Peyer's patch (tissue), 4 donors: ENCODE data around the gene EMB. TPM values are rescaled to one million over a fixed set of nuclear protein-coding genes. Genes with fewer than 3 reads are reported as not detected.
"Not testable (repeated sequence)": the region's sequence is repeated elsewhere in the genome, so short reads cannot be mapped to it uniquely, and the experiment has no call there.

ENCODE experiments used
- DNase-seq, 3 donors: peaks; one replicate each; pipeline ENCODE4 v3.0.0-alpha.2; 2017 to 2019
- H3K27ac ChIP-seq, 4 donors: fragments of 200-600 bp; sonication (generic); one replicate each; pipeline ENCODE4 v1.5.1; 2016 to 2019
- H3K27me3 ChIP-seq, 2 donors: fragments of 200-600 bp; sonication (generic); one replicate each; pipeline ENCODE4 v1.5.1; 2019
- H3K36me3 ChIP-seq, 3 donors: fragments of 200-600 bp; sonication (generic); one replicate each; pipeline ENCODE4 v1.5.1; 2016 to 2019
- H3K4me1 ChIP-seq, 4 donors: fragments of 200-600 bp; sonication (generic); one replicate each; pipeline ENCODE4 v1.5.1; 2016 to 2019
- H3K4me3 ChIP-seq, 4 donors: fragments of 200-600 bp; sonication (generic); 1 replicate in 3 of 4; 2 replicates in 1 of 4; pipeline ENCODE4 v1.5.1; 2016 to 2019; ENCODE audit warnings: mild to moderate bottlenecking in 1 of 4
- H3K9me3 ChIP-seq, 4 donors: fragments of 200-600 bp; sonication (generic); one replicate each; pipeline ENCODE4 v1.5.1; 2016 to 2019; ENCODE audit warnings: mild to moderate bottlenecking in 1 of 4
- CTCF ChIP-seq, 6 experiments: fragments of 450-650 bp in 4 of 6; fragments of 200-600 bp in 2 of 6; sonication (generic) in 1 of 6; IDR thresholded peaks; one replicate each; pipeline ENCODE4 v1.5.1; 2017 to 2019; ENCODE audit warnings: antibody characterized with exemption in 6 of 6, mild to moderate bottlenecking in 3 of 6, moderate library complexity in 1 of 6
- POLR2A ChIP-seq, 2 donors: fragments of 450-650 bp; IDR thresholded peaks; one replicate each; pipeline ENCODE4 v1.5.1; 2017; ENCODE audit warnings: antibody characterized with exemption in 2 of 2, mild to moderate bottlenecking in 2 of 2, moderate library complexity in 2 of 2
- total RNA-seq, 4 donors: library from RNA; depleted of rRNA; stranded (reverse); fragments of >200 nt; gene quantifications; one replicate each; pipeline ENCODE4 v1.1.0, GENCODE V29; 2016

EMB gene
- total RNA-seq, 4 donors from 2014 or later = 34.7 to 87.0 (median 43.2) TPM

DNA sequence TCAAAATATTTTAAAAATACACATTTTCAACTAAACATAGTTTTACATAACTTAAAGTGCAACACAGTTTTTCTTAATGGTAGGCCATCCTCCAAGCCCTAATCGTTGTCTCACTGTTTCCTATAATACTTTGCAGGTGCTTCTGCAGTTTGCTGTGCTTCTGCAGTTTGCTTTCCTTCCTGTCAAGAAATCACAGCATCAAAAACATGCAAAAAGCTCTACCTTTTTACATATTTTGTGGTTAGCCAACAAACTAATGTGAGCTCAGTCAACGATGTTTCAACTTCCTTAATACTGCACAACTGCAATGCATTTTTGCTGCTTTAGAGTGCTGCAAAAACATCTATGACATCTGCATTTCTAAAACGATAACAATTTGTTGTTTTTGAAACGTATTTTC is 25.2 kb downstream of the EMB start:
- TF ChIP-seq POLR2A (IDR thresholded peaks at IDR 0.05) = no peak
- Histone ChIP-seq H3K4me1 (peaks cover 0 to 5% (median 0%) of the 10 kb centered on the region in 4 donors), H3K27me3 (no peaks in the 10 kb centered on the region), H3K27ac (peak overlapping the region in 1 of 4 donors; percentile 56), H3K4me3 (no peak overlapping the region), H3K36me3 (no peaks in the 10 kb centered on the region), H3K9me3 (no peaks in the 10 kb centered on the region)
- peak in 2 of 3 donors; percentile 32 to 51 for DNase-seq

GRCh38 chr5:50410932-50411331 is 30.2 kb downstream of the EMB start:
- H3K4me1 ChIP-seq, H3K27ac ChIP-seq, H3K9me3 ChIP-seq, H3K27me3 ChIP-seq, H3K4me3 ChIP-seq, DNase-seq, H3K36me3 ChIP-seq: not testable (repeated sequence)

DNA sequence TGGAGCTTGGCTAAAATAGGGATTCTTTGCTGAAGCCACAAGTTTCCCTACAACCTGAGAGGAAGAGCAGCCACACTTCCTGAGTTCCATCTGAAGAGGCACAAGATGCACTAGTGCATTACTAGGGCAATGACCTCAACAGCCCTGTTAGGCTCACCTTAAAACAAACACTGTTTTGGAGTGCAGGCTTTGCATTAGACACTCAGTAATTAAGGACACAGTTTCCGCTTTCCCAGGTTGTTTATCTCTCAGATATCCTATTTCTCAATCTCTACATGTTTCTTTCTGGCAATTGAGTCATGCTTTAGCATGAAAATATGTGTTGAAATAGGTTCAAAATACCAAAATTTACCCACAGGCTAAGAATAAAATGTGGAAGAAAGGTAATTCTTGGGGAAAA is 34.2 kb downstream of the EMB start:
- no peak overlapping the region for H3K27ac ChIP-seq
- no peak for DNase-seq
- no peaks in the 10 kb centered on the region for H3K4me1 ChIP-seq

DNA sequence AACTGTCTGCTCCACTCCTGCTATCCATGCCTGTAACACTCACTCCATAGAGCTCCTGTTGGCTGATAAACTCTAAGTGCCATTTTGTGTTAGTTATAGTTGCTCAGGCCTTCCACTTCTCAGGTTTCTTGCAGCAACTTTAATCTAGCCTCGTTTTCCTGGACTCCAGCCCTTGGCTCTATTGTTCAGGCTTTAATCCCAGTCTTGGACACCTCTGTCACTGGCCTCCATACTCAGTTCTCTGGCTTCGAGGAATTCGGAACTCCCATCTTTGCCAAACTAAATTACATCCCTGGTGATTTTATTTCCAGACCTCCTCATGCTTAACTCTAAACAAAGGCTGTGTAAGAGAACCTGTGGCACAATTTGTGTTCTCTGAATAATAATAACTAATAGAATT is 39.8 kb downstream of the EMB start:
- H3K27ac ChIP-seq = no peak overlapping the region
- H3K4me3 ChIP-seq = no peak overlapping the region
- no peaks in the 10 kb centered on the region for H3K27me3 ChIP-seq
- no peak for DNase-seq
- no peaks in the 10 kb centered on the region for H3K36me3 ChIP-seq
- TF ChIP-seq CTCF (IDR thresholded peaks at IDR 0.05) (no peak), POLR2A (IDR thresholded peaks at IDR 0.05) (no peak)
- H3K9me3 ChIP-seq = no peaks in the 10 kb centered on the region
- H3K4me1 ChIP-seq = no peaks in the 10 kb centered on the region

More for the DNA sequence above, 34.2 kb downstream of the EMB start:
- no peak for TF ChIP-seq CTCF (IDR thresholded peaks at IDR 0.05)
- TF ChIP-seq POLR2A (IDR thresholded peaks at IDR 0.05) = no peak
- Histone ChIP-seq H3K27me3 (no peaks in the 10 kb centered on the region), H3K9me3 (no peaks in the 10 kb centered on the region), H3K36me3 (no peaks in the 10 kb centered on the region), H3K4me3 (no peak overlapping the region)

DNA sequence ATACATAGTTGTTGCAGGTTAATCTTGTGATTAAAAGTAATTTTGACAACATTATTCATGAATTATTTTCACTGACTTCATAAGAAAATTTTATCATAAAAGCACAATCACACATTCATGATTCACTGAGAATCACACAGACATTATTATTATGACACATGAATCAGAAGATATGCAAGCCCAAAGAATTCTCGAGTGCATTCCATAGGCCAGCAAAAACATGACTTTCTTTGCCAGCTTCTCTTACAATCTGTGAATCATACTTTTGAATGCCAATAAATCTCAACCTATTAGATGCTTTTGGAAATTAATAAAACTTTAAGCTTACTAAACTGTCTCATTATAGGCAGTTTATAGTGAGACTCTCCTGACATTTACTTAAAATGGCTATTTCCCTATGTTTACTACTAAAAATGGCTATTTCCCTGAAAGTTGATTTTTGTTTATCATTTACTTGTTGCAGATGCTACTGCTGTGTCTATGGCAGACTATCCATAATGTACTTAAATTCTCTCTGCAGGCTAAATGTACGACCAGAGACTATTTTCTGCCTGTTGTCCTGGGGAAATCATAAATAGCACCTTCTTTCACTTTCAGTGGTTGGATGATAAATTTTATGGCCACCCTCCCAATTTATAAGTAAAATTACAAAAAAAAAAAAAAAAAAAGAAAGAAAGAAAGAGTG is 47.0 kb downstream of the EMB start:
- not testable (repeated sequence) for H3K9me3 ChIP-seq, H3K27ac ChIP-seq, H3K4me3 ChIP-seq, DNase-seq, H3K27me3 ChIP-seq, H3K4me1 ChIP-seq, H3K36me3 ChIP-seq

GRCh38 chr5:50392289-50392688 is 48.8 kb downstream of the EMB start:
- not testable (repeated sequence) for H3K4me3 ChIP-seq, H3K9me3 ChIP-seq, H3K27me3 ChIP-seq, H3K36me3 ChIP-seq, DNase-seq, H3K27ac ChIP-seq, H3K4me1 ChIP-seq

DNA sequence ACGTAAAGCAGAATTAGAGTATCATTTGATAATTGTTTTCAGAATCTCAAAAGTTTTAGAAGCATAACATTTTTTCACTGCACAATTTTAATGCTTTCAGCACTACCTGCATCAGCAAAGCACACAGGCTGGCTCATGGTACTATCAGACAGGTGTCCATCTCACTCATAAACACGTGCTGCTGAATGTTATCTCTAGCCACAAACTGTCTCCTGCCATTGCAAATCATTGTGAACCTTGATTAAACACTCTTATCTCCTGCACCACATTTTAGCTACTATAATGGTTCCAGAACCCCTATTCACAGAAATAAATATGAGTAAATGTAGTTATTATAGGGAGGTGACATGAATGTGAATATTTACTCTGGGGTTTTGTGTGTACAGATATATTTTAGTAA is 56.7 kb downstream of the EMB start:
- not testable (repeated sequence) for DNase-seq, H3K27me3 ChIP-seq, H3K4me1 ChIP-seq, H3K36me3 ChIP-seq, H3K27ac ChIP-seq, H3K9me3 ChIP-seq, H3K4me3 ChIP-seq

DNA sequence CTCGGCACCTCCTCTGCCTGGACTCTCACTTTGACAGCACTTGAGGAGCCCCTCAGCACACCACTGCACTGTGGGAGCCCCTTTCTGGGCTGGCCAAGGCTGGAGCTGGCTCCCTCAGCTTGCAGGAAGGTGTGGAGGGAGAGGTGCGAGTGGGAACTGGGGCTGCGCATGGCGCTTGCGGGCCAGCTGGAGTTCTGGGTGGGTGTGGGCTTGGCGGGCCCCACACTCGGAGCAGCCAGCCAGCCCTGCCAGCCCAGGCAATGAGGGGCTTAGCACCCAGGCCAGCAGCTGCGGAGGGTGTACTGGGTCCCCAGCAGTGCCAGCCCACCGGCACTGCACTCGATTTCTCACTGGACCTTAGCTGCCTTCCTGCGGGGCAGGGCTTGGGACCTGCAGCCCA is 64.4 kb downstream of the EMB start:
- H3K27me3 ChIP-seq, DNase-seq, H3K9me3 ChIP-seq, H3K27ac ChIP-seq, H3K4me3 ChIP-seq, H3K36me3 ChIP-seq, H3K4me1 ChIP-seq: not testable (repeated sequence)

DNA sequence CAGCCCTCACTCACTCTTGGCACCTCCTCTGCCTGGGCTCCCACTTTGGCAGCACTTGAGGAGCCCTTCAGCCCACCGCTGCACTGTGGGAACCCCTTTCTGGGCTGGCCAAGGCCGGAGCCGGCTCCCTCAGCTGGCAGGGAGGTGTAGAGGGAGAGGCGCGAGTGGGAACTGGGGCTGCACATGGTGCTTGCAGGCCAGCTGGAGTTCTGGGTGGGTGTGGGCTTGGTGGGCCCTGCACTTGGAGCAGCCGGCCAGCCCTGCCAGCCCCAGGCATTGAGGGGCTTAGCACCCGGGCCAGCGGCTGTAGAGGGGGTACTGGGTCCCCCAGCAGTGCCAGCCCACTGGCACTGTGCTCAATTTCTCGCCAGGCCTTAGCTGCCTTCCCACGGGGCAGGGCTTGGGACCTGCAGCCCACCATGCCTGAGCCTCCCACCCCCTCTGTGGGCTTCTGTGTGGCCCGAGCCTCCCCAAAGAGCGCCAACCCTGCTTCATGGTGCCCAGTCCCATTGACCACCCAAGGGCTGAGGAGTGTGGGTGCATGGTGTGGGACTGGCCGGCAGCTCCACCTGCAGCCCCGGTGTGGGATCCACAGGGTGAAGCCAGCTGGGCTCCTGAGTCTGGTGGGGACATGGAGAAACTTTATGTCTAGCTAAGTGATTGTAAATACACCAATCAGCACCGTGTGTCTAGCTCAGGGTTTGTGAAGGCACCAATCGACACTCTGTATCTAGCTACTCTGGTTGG is 71.6 kb downstream of the EMB start:
- H3K36me3 ChIP-seq, H3K9me3 ChIP-seq, H3K4me3 ChIP-seq, DNase-seq, H3K27ac ChIP-seq, H3K27me3 ChIP-seq, H3K4me1 ChIP-seq: not testable (repeated sequence)
